ENCODE measurements around the gene PCSK4. TPM values are rescaled to one million over a fixed set of nuclear protein-coding genes. Genes with fewer than 3 reads are reported as not detected.
"Not testable (repeated sequence)": the region's sequence is repeated elsewhere in the genome, so short reads cannot be mapped to it uniquely, and the experiment has no call there.

The PCSK4 gene
- polyA plus RNA-seq, 4 donors = 4.5 to 13.0 (median 8.8) TPM

- FAIRE-seq; H3K27ac ChIP-seq (ENCODE audit: low read depth in 1 of 3, low read length in 2 of 3); DNase-seq; H3K27me3 ChIP-seq (ENCODE audit: control insufficient read depth in 3 of 3, insufficient read depth in 3 of 3, low read length in 3 of 3); H3K9me3 ChIP-seq (ENCODE audit: control insufficient read depth in 2 of 2, insufficient read depth in 1 of 2, low read depth in 1 of 2, low read length in 1 of 2): not testable (repeated sequence)
- Histone ChIP-seq H3K4me3 (ENCODE audit: low read depth in 1 of 3, low read length in 3 of 3) (peak overlapping the region in 2 of 3 donors; percentile 74 to 100), H3K36me3 (ENCODE audit: control insufficient read depth in 3 of 3, insufficient read depth in 2 of 3, low read depth in 1 of 3, low read length in 3 of 3) (peaks cover 3 to 60% (median 17%) of the 10 kb centered on the region in 3 donors), H3K4me1 (ENCODE audit: control insufficient read depth in 3 of 3, insufficient read depth in 2 of 3, low read depth in 1 of 3, low read length in 2 of 3) (peaks cover 0 to 21% (median 2%) of the 10 kb centered on the region in 3 donors)
- WGBS, 3 donors = 70 to 77% (median 75%) methylated on average over 57 of the region's 57 CpGs
Observed at GRCh38 chr19:1439525-1440417, 50.4 kb downstream of the PCSK4 start.

DNA sequence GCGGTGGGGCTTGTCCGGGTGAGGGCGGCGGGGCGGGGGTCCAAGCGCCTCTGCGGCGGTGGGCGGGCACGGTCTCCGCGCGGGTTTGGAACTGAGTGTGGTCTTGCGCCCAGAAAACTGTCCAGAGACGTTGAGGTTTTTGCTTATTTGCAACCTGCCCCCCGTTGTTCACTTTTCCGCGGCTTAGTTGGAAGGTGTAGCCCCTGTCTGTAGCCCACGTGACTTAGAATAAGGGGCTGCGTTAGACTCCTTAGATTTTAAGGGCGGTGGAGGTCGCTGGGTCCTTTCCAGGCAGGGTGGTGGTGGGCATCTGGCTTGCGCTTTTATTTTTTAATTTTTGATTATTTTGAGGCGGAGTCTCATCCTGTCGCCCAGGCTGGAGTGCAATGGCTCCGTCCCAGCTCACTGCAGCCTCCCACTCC lies 51.2 kb downstream of the PCSK4 start:
- 0 to 1% (median 0%) methylated on average over 21 to 26 of the region's 26 CpGs for WGBS, 3 donors
- FAIRE-seq (no peak), DNase-seq (no peak)
- peaks cover 3 to 67% (median 24%) of the 10 kb centered on the region in 3 donors for H3K36me3 ChIP-seq (ENCODE audit: control insufficient read depth in 3 of 3, insufficient read depth in 2 of 3, low read depth in 1 of 3, low read length in 3 of 3)
- H3K4me1 ChIP-seq (ENCODE audit: control insufficient read depth in 3 of 3, insufficient read depth in 2 of 3, low read depth in 1 of 3, low read length in 2 of 3) = peaks cover 0 to 14% (median 2%) of the 10 kb centered on the region in 3 donors
- H3K4me3 ChIP-seq (ENCODE audit: low read depth in 1 of 3, low read length in 3 of 3) = peak overlapping the region; percentile 74 to 100 (median 99)
- H3K9me3 ChIP-seq (ENCODE audit: control insufficient read depth in 2 of 2, insufficient read depth in 1 of 2, low read depth in 1 of 2, low read length in 1 of 2) = no peaks in the 10 kb centered on the region
- H3K27ac ChIP-seq (ENCODE audit: low read depth in 1 of 3, low read length in 2 of 3) = peak overlapping the region in 2 of 3 donors; percentile 92 to 96
- H3K27me3 ChIP-seq (ENCODE audit: control insufficient read depth in 3 of 3, insufficient read depth in 3 of 3, low read length in 3 of 3) = no peaks in the 10 kb centered on the region

DNA sequence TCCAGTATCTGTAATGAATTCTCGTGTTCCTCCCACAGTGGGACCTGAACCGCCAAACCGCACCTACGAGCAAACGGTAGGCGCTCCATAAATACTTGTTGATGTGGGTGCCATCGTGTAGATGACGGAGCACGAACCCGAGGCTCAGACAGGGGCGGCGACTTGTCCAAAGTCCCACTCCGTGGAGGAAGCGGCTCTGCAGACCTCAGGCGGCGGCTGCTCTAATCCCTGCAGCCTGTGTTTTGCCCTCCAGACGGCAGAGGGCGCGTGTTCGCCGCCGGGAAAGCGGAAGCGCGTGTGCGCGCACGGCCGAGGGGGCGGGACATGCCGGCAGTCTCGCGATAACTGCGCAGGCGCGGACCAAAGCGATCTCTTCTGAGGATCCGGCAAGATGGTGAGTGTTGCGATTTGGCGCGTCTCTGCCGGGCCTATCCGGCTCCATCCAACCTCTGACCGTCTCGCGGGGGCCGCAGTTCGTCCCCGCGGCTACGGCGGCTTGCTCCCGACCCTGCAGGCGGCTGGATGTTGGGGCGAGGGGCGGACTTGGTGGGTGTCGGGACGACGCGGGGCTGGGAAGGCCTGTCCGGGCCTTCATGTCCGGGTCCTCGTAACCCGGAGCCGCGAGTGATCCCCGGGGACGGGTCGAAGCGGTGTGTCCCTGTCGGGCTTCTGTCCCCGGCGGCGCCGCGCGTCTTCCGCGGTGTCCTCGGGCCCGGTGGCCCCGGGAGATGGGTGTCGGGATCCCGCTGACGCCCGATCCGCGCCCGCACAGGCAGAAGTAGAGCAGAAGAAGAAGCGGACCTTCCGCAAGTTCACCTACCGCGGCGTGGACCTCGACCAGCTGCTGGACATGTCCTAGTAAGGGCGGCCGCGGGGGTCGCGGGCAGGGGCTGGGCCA lies 51.9 kb downstream of the PCSK4 start, which contains the start of gene RPS15:
RPS15 (plus strand) TSS at position 362 of the 898 bp plus-strand sequence; CDS start at position 392, 30 bp downstream.
- peaks cover 3 to 72% (median 29%) of the 10 kb centered on the region in 3 donors for H3K36me3 ChIP-seq (ENCODE audit: control insufficient read depth in 3 of 3, insufficient read depth in 2 of 3, low read depth in 1 of 3, low read length in 3 of 3)
- peaks cover 0 to 12% (median 2%) of the 10 kb centered on the region in 3 donors for H3K4me1 ChIP-seq (ENCODE audit: control insufficient read depth in 3 of 3, insufficient read depth in 2 of 3, low read depth in 1 of 3, low read length in 2 of 3)
- peak within 1 kb of the TSS; percentile 66 to 96 (median 92) for H3K27ac ChIP-seq (ENCODE audit: low read depth in 1 of 3, low read length in 2 of 3)
- 0 to 1% (median 1%) methylated on average over 85 to 100 of the region's 100 CpGs for WGBS, 3 donors
- DNase-seq (peak; percentile 96 to 100), FAIRE-seq (no peak)
- H3K4me3 ChIP-seq (ENCODE audit: low read depth in 1 of 3, low read length in 3 of 3) = peak within 1 kb of the TSS; percentile 74 to 100 (median 99)
- H3K9me3 ChIP-seq (ENCODE audit: control insufficient read depth in 2 of 2, insufficient read depth in 1 of 2, low read depth in 1 of 2, low read length in 1 of 2) = no peaks in the 10 kb centered on the region
- no peaks in the 10 kb centered on the region for H3K27me3 ChIP-seq (ENCODE audit: control insufficient read depth in 3 of 3, insufficient read depth in 3 of 3, low read length in 3 of 3)

- DNase-seq (no peak), FAIRE-seq (no peak)
- Histone ChIP-seq H3K27me3 (ENCODE audit: control insufficient read depth in 3 of 3, insufficient read depth in 3 of 3, low read length in 3 of 3) (no peaks in the 10 kb centered on the region), H3K4me3 (ENCODE audit: low read depth in 1 of 3, low read length in 3 of 3) (no peak overlapping the region), H3K36me3 (ENCODE audit: control insufficient read depth in 3 of 3, insufficient read depth in 2 of 3, low read depth in 1 of 3, low read length in 3 of 3) (peaks cover 3 to 72% (median 31%) of the 10 kb centered on the region in 3 donors), H3K27ac (ENCODE audit: low read depth in 1 of 3, low read length in 2 of 3) (peak overlapping the region; percentile 62 to 73 (median 71)), H3K4me1 (ENCODE audit: control insufficient read depth in 3 of 3, insufficient read depth in 2 of 3, low read depth in 1 of 3, low read length in 2 of 3) (peaks cover 0 to 12% (median 2%) of the 10 kb centered on the region in 3 donors), H3K9me3 (ENCODE audit: control insufficient read depth in 2 of 2, insufficient read depth in 1 of 2, low read depth in 1 of 2, low read length in 1 of 2) (no peaks in the 10 kb centered on the region)
- WGBS, 3 donors = 54 to 62% (median 60%) methylated on average over 8 of the region's 8 CpGs
Observed at GRCh38 chr19:1437609-1438008, 52.5 kb downstream of the PCSK4 start.

DNA sequence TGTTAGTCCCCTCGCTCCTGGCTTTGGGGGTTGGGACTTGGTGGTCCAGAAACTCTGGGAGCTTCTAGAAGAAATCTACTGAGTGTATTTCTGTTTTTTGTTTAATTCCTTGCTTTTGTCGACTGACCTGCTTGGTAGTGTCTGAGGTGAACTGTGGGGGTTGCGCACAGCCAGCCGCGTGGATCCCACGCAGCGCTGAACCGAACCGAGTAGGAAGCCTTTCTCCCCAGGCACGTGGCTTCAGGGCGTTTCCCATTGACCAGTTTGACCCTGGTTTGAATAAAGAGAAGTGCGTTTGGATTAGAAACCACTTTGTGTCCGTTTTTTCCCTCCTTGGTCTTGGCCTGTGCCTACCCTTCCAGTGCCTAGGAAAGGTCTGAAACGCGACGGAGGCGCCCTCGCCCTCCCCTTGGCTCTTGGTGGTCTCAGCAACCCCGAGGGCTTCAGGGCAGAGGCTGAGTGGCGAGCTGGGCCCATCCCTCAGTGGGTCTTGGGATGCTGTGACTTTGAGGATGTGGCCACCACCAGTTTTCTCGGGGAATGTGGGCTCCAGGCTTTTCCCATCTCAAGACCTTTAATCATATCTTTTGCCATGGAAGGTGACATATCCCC lies 54.7 kb downstream of the PCSK4 start:
- H3K4me3 ChIP-seq (ENCODE audit: low read depth in 1 of 3, low read length in 3 of 3) = no peak overlapping the region
- peaks cover 6 to 73% (median 28%) of the 10 kb centered on the region in 3 donors for H3K36me3 ChIP-seq (ENCODE audit: control insufficient read depth in 3 of 3, insufficient read depth in 2 of 3, low read depth in 1 of 3, low read length in 3 of 3)
- H3K27ac ChIP-seq (ENCODE audit: low read depth in 1 of 3, low read length in 2 of 3) = no peak overlapping the region
- no peaks in the 10 kb centered on the region for H3K27me3 ChIP-seq (ENCODE audit: control insufficient read depth in 3 of 3, insufficient read depth in 3 of 3, low read length in 3 of 3)
- FAIRE-seq (no peak), DNase-seq (no peak)
- H3K4me1 ChIP-seq (ENCODE audit: control insufficient read depth in 3 of 3, insufficient read depth in 2 of 3, low read depth in 1 of 3, low read length in 2 of 3) = peaks cover 0 to 12% (median 2%) of the 10 kb centered on the region in 3 donors
- WGBS, 3 donors = 84 to 88% (median 87%) methylated on average over 21 of the region's 21 CpGs
- no peaks in the 10 kb centered on the region for H3K9me3 ChIP-seq (ENCODE audit: control insufficient read depth in 2 of 2, insufficient read depth in 1 of 2, low read depth in 1 of 2, low read length in 1 of 2)

DNA sequence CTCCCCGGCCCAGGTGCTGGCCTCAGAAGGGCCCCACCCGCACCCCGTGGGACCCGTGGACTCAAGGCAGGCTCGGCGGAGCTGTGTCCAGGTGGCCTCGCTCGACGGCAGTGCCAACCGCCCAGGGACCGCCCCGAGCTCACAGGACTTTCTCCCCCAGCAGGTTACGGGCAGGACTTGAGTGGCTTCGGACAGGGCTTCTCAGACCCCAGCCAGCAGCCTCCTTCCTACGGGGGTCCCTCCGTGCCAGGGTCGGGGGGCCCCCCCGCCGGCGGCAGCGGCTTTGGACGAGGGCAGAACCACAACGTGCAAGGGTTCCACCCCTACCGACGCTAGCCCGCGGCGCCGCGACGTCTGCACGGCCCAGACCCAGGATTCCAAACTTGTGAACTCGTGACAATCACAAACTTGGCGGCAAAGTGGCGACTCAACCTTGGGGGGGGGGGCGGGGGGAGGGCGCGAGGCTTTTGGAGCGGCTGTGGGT lies 55.5 kb downstream of the PCSK4 start:
- FAIRE-seq (no peak), DNase-seq (no peak)
- Histone ChIP-seq H3K27me3 (ENCODE audit: control insufficient read depth in 3 of 3, insufficient read depth in 3 of 3, low read length in 3 of 3) (no peaks in the 10 kb centered on the region), H3K36me3 (ENCODE audit: control insufficient read depth in 3 of 3, insufficient read depth in 2 of 3, low read depth in 1 of 3, low read length in 3 of 3) (peaks cover 8 to 73% (median 23%) of the 10 kb centered on the region in 3 donors), H3K9me3 (ENCODE audit: control insufficient read depth in 2 of 2, insufficient read depth in 1 of 2, low read depth in 1 of 2, low read length in 1 of 2) (no peaks in the 10 kb centered on the region), H3K4me3 (ENCODE audit: low read depth in 1 of 3, low read length in 3 of 3) (no peak overlapping the region), H3K27ac (ENCODE audit: low read depth in 1 of 3, low read length in 2 of 3) (no peak overlapping the region), H3K4me1 (ENCODE audit: control insufficient read depth in 3 of 3, insufficient read depth in 2 of 3, low read depth in 1 of 3, low read length in 2 of 3) (peaks cover 0 to 13% (median 2%) of the 10 kb centered on the region in 3 donors)
- 90 to 91% (median 91%) methylated on average over 38 to 39 of the region's 39 CpGs for WGBS, 3 donors

DNA sequence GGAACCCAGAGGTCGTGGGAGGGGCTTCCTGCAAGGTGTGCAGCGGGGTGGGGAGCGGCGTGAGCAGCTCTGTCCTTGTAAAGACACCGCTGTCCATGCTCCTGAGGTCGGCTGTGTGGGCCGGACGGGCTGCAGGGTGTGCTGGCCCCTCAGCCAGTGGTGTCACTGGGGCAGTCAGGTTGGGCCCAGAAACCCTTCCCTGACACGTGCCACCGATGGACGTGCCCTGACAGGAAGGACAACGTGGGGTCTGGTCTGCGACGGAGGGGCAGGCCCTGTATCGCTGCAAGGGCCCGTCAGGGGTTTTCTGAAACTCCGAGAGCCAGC lies 56.1 kb downstream of the PCSK4 start:
- no peaks in the 10 kb centered on the region for H3K27me3 ChIP-seq (ENCODE audit: control insufficient read depth in 3 of 3, insufficient read depth in 3 of 3, low read length in 3 of 3)
- FAIRE-seq = no peak
- H3K9me3 ChIP-seq (ENCODE audit: control insufficient read depth in 2 of 2, insufficient read depth in 1 of 2, low read depth in 1 of 2, low read length in 1 of 2) = no peaks in the 10 kb centered on the region
- DNase-seq = no peak
- H3K27ac ChIP-seq (ENCODE audit: low read depth in 1 of 3, low read length in 2 of 3) = no peak overlapping the region
- peaks cover 0 to 16% (median 0%) of the 10 kb centered on the region in 3 donors for H3K4me1 ChIP-seq (ENCODE audit: control insufficient read depth in 3 of 3, insufficient read depth in 2 of 3, low read depth in 1 of 3, low read length in 2 of 3)
- H3K36me3 ChIP-seq (ENCODE audit: control insufficient read depth in 3 of 3, insufficient read depth in 2 of 3, low read depth in 1 of 3, low read length in 3 of 3) = peaks cover 8 to 73% (median 23%) of the 10 kb centered on the region in 3 donors
- H3K4me3 ChIP-seq (ENCODE audit: low read depth in 1 of 3, low read length in 3 of 3) = no peak overlapping the region
- WGBS, 3 donors = 94 to 96% (median 95%) methylated on average over 17 of the region's 17 CpGs
